Keratinocyte (primary cell): Measurements from ENCODE around the gene OR51V1.

ENCODE experiments used
- EZH2 ChIP-seq: IDR thresholded peaks from one replicate; pipeline ENCODE4 v1.6.1; 2012; ENCODE audit warnings: inconsistent platforms, mild to moderate bottlenecking, low read length, moderate library complexity
- TF ChIP-seq, protein P1 (sequence below), 3 experiments: IDR thresholded peaks in 1 of 3; conservative IDR thresholded peaks in 1 of 3; optimal IDR thresholded peaks in 1 of 3; 2 replicates in 2 of 3; 3 replicates in 1 of 3; pipeline versions ENCODE3 to v1.5.1; 2011; ENCODE audit warnings: low read length in 3 of 3, mild to moderate bottlenecking in 3 of 3, moderate library complexity in 2 of 3, control low read depth in 1 of 3, inconsistent platforms in 1 of 3; ENCODE audit not compliant: insufficient read depth in 2 of 3; ENCODE audit errors: extremely low read depth in 1 of 3

DNA sequence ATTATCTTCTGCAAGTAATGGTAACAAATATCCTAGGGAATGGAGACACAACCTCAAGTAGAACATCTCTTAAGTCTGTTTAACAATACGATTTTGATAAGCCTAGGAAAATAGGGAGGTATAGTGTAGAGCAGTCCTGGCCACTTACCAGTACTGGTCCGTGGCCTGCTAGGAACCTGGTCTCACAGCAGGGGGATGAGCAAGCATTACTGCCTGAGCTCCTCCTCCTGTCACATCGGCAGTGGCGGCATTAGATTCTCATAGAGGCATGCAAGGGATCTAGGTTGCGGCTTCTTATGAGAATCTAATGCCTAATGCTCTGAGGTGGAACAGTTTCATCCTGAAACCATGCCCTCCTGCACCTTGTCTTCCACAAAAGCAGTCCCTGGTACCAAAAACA is 4.4 kb downstream of the OR51V1 start:
- TF ChIP-seq, protein P1, sequence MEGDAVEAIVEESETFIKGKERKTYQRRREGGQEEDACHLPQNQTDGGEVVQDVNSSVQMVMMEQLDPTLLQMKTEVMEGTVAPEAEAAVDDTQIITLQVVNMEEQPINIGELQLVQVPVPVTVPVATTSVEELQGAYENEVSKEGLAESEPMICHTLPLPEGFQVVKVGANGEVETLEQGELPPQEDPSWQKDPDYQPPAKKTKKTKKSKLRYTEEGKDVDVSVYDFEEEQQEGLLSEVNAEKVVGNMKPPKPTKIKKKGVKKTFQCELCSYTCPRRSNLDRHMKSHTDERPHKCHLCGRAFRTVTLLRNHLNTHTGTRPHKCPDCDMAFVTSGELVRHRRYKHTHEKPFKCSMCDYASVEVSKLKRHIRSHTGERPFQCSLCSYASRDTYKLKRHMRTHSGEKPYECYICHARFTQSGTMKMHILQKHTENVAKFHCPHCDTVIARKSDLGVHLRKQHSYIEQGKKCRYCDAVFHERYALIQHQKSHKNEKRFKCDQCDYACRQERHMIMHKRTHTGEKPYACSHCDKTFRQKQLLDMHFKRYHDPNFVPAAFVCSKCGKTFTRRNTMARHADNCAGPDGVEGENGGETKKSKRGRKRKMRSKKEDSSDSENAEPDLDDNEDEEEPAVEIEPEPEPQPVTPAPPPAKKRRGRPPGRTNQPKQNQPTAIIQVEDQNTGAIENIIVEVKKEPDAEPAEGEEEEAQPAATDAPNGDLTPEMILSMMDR (optimal IDR thresholded peaks at IDR 0.05 in 1 of 3, IDR thresholded peaks at IDR 0.05 in 1 of 3, conservative IDR thresholded peaks at IDR 0.05 in 1 of 3; ENCODE audit: extremely low read depth in 1 of 3, insufficient read depth in 2 of 3, low read length in 3 of 3): no peak
- TF ChIP-seq EZH2: no peak
